TTC549 (cell line): Measurements from ENCODE around the gene TPK1.

Experiments
- FAIRE-seq: peaks from 2 replicates; lab custom pipeline; 2012; peaks lifted over from hg19 to GRCh38; lab: Jason Lieb, UNC

The TPK1 gene

GRCh38 chr7:144528536-144529045 lies 307.3 kb downstream of the TPK1 start:
- FAIRE-seq: no peak

- FAIRE-seq: no peak
Observed at GRCh38 chr7:144527051-144527471, 308.8 kb downstream of the TPK1 start.

GRCh38 chr7:144525956-144526355 lies 309.9 kb downstream of the TPK1 start:
- FAIRE-seq: no peak

- no peak for FAIRE-seq
Observed at GRCh38 chr7:144524271-144524670, 311.6 kb downstream of the TPK1 start.

- FAIRE-seq: no peak
Observed at GRCh38 chr7:144523621-144524020, 312.2 kb downstream of the TPK1 start.

GRCh38 chr7:144519925-144520324 lies 315.9 kb downstream of the TPK1 start:
- FAIRE-seq: no peak

GRCh38 chr7:144518360-144518759 lies 317.5 kb downstream of the TPK1 start:
- FAIRE-seq: no peak

GRCh38 chr7:144517749-144518148 lies 318.1 kb downstream of the TPK1 start:
- FAIRE-seq: no peak

- no peak for FAIRE-seq
Observed at GRCh38 chr7:144516729-144517525, 318.9 kb downstream of the TPK1 start.

GRCh38 chr7:144513334-144513733 lies 322.5 kb downstream of the TPK1 start:
- no peak for FAIRE-seq

- no peak for FAIRE-seq
Observed at GRCh38 chr7:144510621-144511020, 325.2 kb downstream of the TPK1 start.

GRCh38 chr7:144508702-144509101 lies 327.2 kb downstream of the TPK1 start:
- FAIRE-seq: no peak

GRCh38 chr7:144503215-144503614 lies 332.6 kb downstream of the TPK1 start:
- no peak for FAIRE-seq

- FAIRE-seq: no peak
Observed at GRCh38 chr7:144500225-144500624, 335.6 kb downstream of the TPK1 start.

- FAIRE-seq: no peak
Observed at GRCh38 chr7:144497282-144497681, 338.6 kb downstream of the TPK1 start.

- no peak for FAIRE-seq
Observed at GRCh38 chr7:144494355-144494754, 341.5 kb downstream of the TPK1 start.

- no peak for FAIRE-seq
Observed at GRCh38 chr7:144489504-144489903, 346.3 kb downstream of the TPK1 start.

- no peak for FAIRE-seq
Observed at GRCh38 chr7:144488977-144489376, 346.9 kb downstream of the TPK1 start.

GRCh38 chr7:144487901-144488300 lies 348.0 kb downstream of the TPK1 start:
- no peak for FAIRE-seq

GRCh38 chr7:144484445-144484844 lies 351.4 kb downstream of the TPK1 start:
- no peak for FAIRE-seq

GRCh38 chr7:144483189-144483588 lies 352.7 kb downstream of the TPK1 start:
- no peak for FAIRE-seq

- FAIRE-seq: no peak
Observed at GRCh38 chr7:144481833-144482232, 354.0 kb downstream of the TPK1 start.

- FAIRE-seq: no peak
Observed at GRCh38 chr7:144477348-144477747, 358.5 kb downstream of the TPK1 start.
